Measurements from ENCODE around the gene CHP2. TPM values are rescaled to one million over a fixed set of nuclear protein-coding genes. Genes with fewer than 3 reads are reported as not detected.

Gene CHP2
- total RNA-seq, 1 donor from 2014 or later = not detected

GRCh38 chr16:23757116-23757515 is 2.3 kb downstream of the CHP2 start:
- Mint-ChIP-seq H3K4me1 (peaks cover 13% of the 10 kb centered on the region), H3K27me3 (peaks cover 47% of the 10 kb centered on the region), H3K27ac (no peak overlapping the region), H3K9me3 (no peaks in the 10 kb centered on the region), H3K4me3 (no peak overlapping the region), H3K36me3 (ENCODE audit: low read depth) (no peaks in the 10 kb centered on the region)
- no peak for DNase-seq
- intact Hi-C loops (cut with micrococcal nuclease) = no loop called here
- TF ChIP-seq CTCF (IDR thresholded peaks at IDR 0.05) = no peak
- no peak for ATAC-seq (ENCODE audit: low read depth)
- ChIA-PET CTCF (no interaction called here), POLR2A (no interaction called here)

- Mint-ChIP-seq H3K36me3 (ENCODE audit: low read depth) (no peaks in the 10 kb centered on the region), H3K27me3 (peaks cover 45% of the 10 kb centered on the region), H3K4me1 (peaks cover 13% of the 10 kb centered on the region), H3K9me3 (no peaks in the 10 kb centered on the region), H3K4me3 (no peak overlapping the region), H3K27ac (no peak overlapping the region)
- CTCF ChIA-PET = no interaction called here
- POLR2A ChIA-PET = no interaction called here
- no peak for TF ChIP-seq CTCF (IDR thresholded peaks at IDR 0.05)
- DNase-seq (no peak), ATAC-seq (ENCODE audit: low read depth) (no peak)
- intact Hi-C loops (cut with micrococcal nuclease) = no loop called here
Measured at GRCh38 chr16:23757937-23758619, 3.3 kb downstream of the CHP2 start.

- no peak for TF ChIP-seq CTCF (IDR thresholded peaks at IDR 0.05)
- H3K27me3 Mint-ChIP-seq = peaks cover 6% of the 10 kb centered on the region
- DNase-seq = no peak
- intact Hi-C loops (cut with micrococcal nuclease) = no loop called here
- no peak overlapping the region for H3K27ac Mint-ChIP-seq
- CTCF ChIA-PET = no interaction called here
- H3K36me3 Mint-ChIP-seq (ENCODE audit: low read depth) = no peaks in the 10 kb centered on the region
- no peak overlapping the region for H3K4me3 Mint-ChIP-seq
- ATAC-seq (ENCODE audit: low read depth) = no peak
- POLR2A ChIA-PET = no interaction called here
- no peaks in the 10 kb centered on the region for H3K4me1 Mint-ChIP-seq
- H3K9me3 Mint-ChIP-seq = peaks cover 2% of the 10 kb centered on the region
Measured at GRCh38 chr16:23765933-23766332, 11.1 kb downstream of the CHP2 start.

GRCh38 chr16:23768581-23768980 is 13.8 kb downstream of the CHP2 start:
- Mint-ChIP-seq H3K27ac (no peak overlapping the region), H3K4me1 (no peaks in the 10 kb centered on the region), H3K36me3 (ENCODE audit: low read depth) (no peaks in the 10 kb centered on the region), H3K27me3 (peaks cover 1% of the 10 kb centered on the region), H3K4me3 (no peak overlapping the region), H3K9me3 (peaks cover 2% of the 10 kb centered on the region)
- POLR2A ChIA-PET = no interaction called here
- intact Hi-C loops (cut with micrococcal nuclease) = no loop called here
- CTCF ChIA-PET = no interaction called here
- ATAC-seq (ENCODE audit: low read depth) (no peak), DNase-seq (no peak)
- TF ChIP-seq CTCF (IDR thresholded peaks at IDR 0.05) = no peak

GRCh38 chr16:23771027-23771426 is 16.2 kb downstream of the CHP2 start:
- no peak for ATAC-seq (ENCODE audit: low read depth)
- no peak for DNase-seq
- H3K4me1 Mint-ChIP-seq = no peaks in the 10 kb centered on the region
- CTCF ChIA-PET = interaction anchor here (0.7 kb wide), 1 partner anchor 265 kb away, joined by 3 read pairs; no protein-coding TSS in a partner anchor
- H3K27ac Mint-ChIP-seq = no peak overlapping the region
- no peak overlapping the region for H3K4me3 Mint-ChIP-seq
- intact Hi-C loops (cut with micrococcal nuclease) = no loop called here
- TF ChIP-seq CTCF (IDR thresholded peaks at IDR 0.05) = no peak
- POLR2A ChIA-PET = no interaction called here
- H3K9me3 Mint-ChIP-seq = peaks cover under 1% of the 10 kb centered on the region
- H3K36me3 Mint-ChIP-seq (ENCODE audit: low read depth) = no peaks in the 10 kb centered on the region
- peaks cover 11% of the 10 kb centered on the region for H3K27me3 Mint-ChIP-seq
